GM19239 (cell line): Measurements from ENCODE around the gene CHRNA7.

Experiments
- DNase-seq: peaks from one replicate; pipeline ENCODE4 v3.0.0; 2011; ENCODE audit warnings: low spot score; ENCODE audit not compliant: insufficient read length
- FAIRE-seq: peaks from 2 replicates; lab custom pipeline; 2011; peaks lifted over from hg19 to GRCh38; lab: Jason Lieb, UNC

CHRNA7 gene

GRCh38 chr15:32029862-32030781 lies at the start of gene CHRNA7:
Gene CHRNA7 (plus strand): TSS chr15:32030515. CDS start chr15:32030595, 80 bp downstream.
- FAIRE-seq, result no peak

GRCh38 chr15:31985607-31986006 lies 44.7 kb upstream of the CHRNA7 start:
- FAIRE-seq (no peak), DNase-seq (no peak)

More at GRCh38 chr15:32029862-32030781, at the start of gene CHRNA7:
- peak; percentile 29 for DNase-seq

- no peak for FAIRE-seq
- DNase-seq, result no peak
These were observed 37.3 kb upstream of the CHRNA7 start for GRCh38 chr15:31993062-31993461.

- FAIRE-seq, result no peak
- DNase-seq, result no peak
These were observed 32.6 kb upstream of the CHRNA7 start for GRCh38 chr15:31997711-31998110.

- no peak for DNase-seq
- FAIRE-seq, result no peak
These were observed 26.8 kb upstream of the CHRNA7 start for GRCh38 chr15:32003558-32003957.

- FAIRE-seq (no peak), DNase-seq (no peak)
These were observed 26.1 kb upstream of the CHRNA7 start for GRCh38 chr15:32004249-32004648.

GRCh38 chr15:32007355-32007960 lies 22.9 kb upstream of the CHRNA7 start:
- DNase-seq (no peak), FAIRE-seq (no peak)

GRCh38 chr15:32014953-32015352 lies 15.4 kb upstream of the CHRNA7 start:
- DNase-seq (no peak), FAIRE-seq (no peak)

GRCh38 chr15:32020156-32020555 lies 10.2 kb upstream of the CHRNA7 start:
- FAIRE-seq (no peak), DNase-seq (no peak)

- DNase-seq (no peak), FAIRE-seq (no peak)
These were observed 1.4 kb upstream of the CHRNA7 start for GRCh38 chr15:32028921-32029320.

GRCh38 chr15:32029409-32029861 lies 880 bp upstream of the CHRNA7 start:
- FAIRE-seq (no peak), DNase-seq (no peak)

GRCh38 chr15:32030795-32031194 lies 480 bp downstream of the CHRNA7 start:
- FAIRE-seq (no peak), DNase-seq (no peak)

- FAIRE-seq, result no peak
- no peak for DNase-seq
These were observed 3.0 kb downstream of the CHRNA7 start for GRCh38 chr15:32033186-32033890.

GRCh38 chr15:32034106-32034505 lies 3.8 kb downstream of the CHRNA7 start:
- DNase-seq (no peak), FAIRE-seq (no peak)

- no peak for DNase-seq
- FAIRE-seq, result no peak
These were observed 5.0 kb downstream of the CHRNA7 start for GRCh38 chr15:32035285-32035684.

GRCh38 chr15:32036971-32037370 lies 6.7 kb downstream of the CHRNA7 start:
- DNase-seq (no peak), FAIRE-seq (no peak)

GRCh38 chr15:32041294-32041693 lies 11.0 kb downstream of the CHRNA7 start:
- no peak for DNase-seq

GRCh38 chr15:32042269-32042972 lies 12.1 kb downstream of the CHRNA7 start:
- DNase-seq (no peak), FAIRE-seq (no peak)

More at GRCh38 chr15:32041294-32041693, 11.0 kb downstream of the CHRNA7 start:
- FAIRE-seq, result no peak

GRCh38 chr15:32053719-32054118 lies 23.4 kb downstream of the CHRNA7 start:
- no peak for DNase-seq
- FAIRE-seq, result no peak

- FAIRE-seq, result no peak
These were observed 27.6 kb downstream of the CHRNA7 start for GRCh38 chr15:32057876-32058425.

More at GRCh38 chr15:32057876-32058425, 27.6 kb downstream of the CHRNA7 start:
- no peak for DNase-seq
